Neuronal stem cell (in vitro differentiated cells): ENCODE measurements around the gene MLLT3.

Experiments
- DNase-seq: peaks from one replicate; pipeline ENCODE4 v3.0.0-alpha.2; 2013; ENCODE audit warnings: low spot score
- H2AFZ ChIP-seq: one replicate; pipeline ENCODE4 v1.6.1; 2013; ENCODE audit warnings: mild to moderate bottlenecking, low read length, inconsistent platforms
- H2AK5ac ChIP-seq: 2 replicates; pipeline ENCODE4 v1.6.1; 2013; ENCODE audit warnings: low read depth, mild to moderate bottlenecking, inconsistent platforms, low read length, moderate library complexity, mixed read lengths
- H2BK120ac ChIP-seq: 2 replicates; pipeline ENCODE4 v1.6.1; 2013; ENCODE audit warnings: low read depth, mild to moderate bottlenecking, inconsistent platforms, low read length, moderate library complexity, mixed read lengths
- H2BK12ac ChIP-seq: one replicate; pipeline ENCODE4 v1.6.1; 2013; ENCODE audit warnings: low read length, inconsistent platforms
- H2BK15ac ChIP-seq: 2 replicates; pipeline ENCODE4 v1.6.1; 2013; ENCODE audit warnings: mild to moderate bottlenecking, low read length, inconsistent platforms, mixed read lengths
- H2BK5ac ChIP-seq: one replicate; pipeline ENCODE4 v1.6.1; 2013; ENCODE audit warnings: inconsistent platforms, mild to moderate bottlenecking, low read length, moderate library complexity
- H3K14ac ChIP-seq: one replicate; pipeline ENCODE4 v1.6.1; 2013; ENCODE audit warnings: low read length, inconsistent platforms
- H3K18ac ChIP-seq: 2 replicates; pipeline ENCODE4 v1.6.1; 2013; ENCODE audit warnings: low read length, inconsistent platforms
- H3K23ac ChIP-seq: 2 replicates; pipeline ENCODE4 v1.6.1; 2013; ENCODE audit warnings: low read depth, mild to moderate bottlenecking, mixed read lengths, low read length, inconsistent platforms; ENCODE audit not compliant: poor library complexity
- H3K27ac ChIP-seq: replicated peaks from 3 replicates; pipeline ENCODE4 v1.5.1; 2013; ENCODE audit warnings: low read length, inconsistent platforms
- H3K27me3 ChIP-seq, 3 experiments: 2 replicates each; pipeline ENCODE4 v1.6.1; 2013; ENCODE audit warnings: low read length in 3 of 3, mild to moderate bottlenecking in 2 of 3, inconsistent platforms in 1 of 3, low read depth in 1 of 3, mixed read lengths in 1 of 3, moderate library complexity in 1 of 3; ENCODE audit not compliant: control insufficient read depth in 3 of 3, insufficient read depth in 3 of 3
- H3K36me3 ChIP-seq, 2 donors: replicated peaks in 1 of 2; 2 replicates each; pipeline ENCODE4 v1.6.1; 2013; ENCODE audit warnings: low read length in 2 of 2; ENCODE audit not compliant: control insufficient read depth in 2 of 2, insufficient read depth in 2 of 2
- H3K4ac ChIP-seq: 2 replicates; pipeline ENCODE4 v1.6.1; 2013; ENCODE audit warnings: inconsistent platforms, mild to moderate bottlenecking, low read length, moderate library complexity
- H3K4me1 ChIP-seq, 2 donors: 1 replicate in 1 of 2; 2 replicates in 1 of 2; pipeline ENCODE4 v1.6.1; 2013; ENCODE audit warnings: low read length in 2 of 2, low read depth in 1 of 2; ENCODE audit not compliant: control insufficient read depth in 2 of 2, insufficient read depth in 1 of 2
- H3K4me2 ChIP-seq: one replicate; pipeline ENCODE4 v1.6.1; 2013; ENCODE audit warnings: mild to moderate bottlenecking, low read length, inconsistent platforms; ENCODE audit not compliant: insufficient read depth, poor library complexity, severe bottlenecking
- H3K4me3 ChIP-seq, 2 donors: 2 replicates each; pipeline ENCODE4 v1.5.1; 2013; ENCODE audit warnings: low read length in 2 of 2, mild to moderate bottlenecking in 2 of 2, inconsistent platforms in 1 of 2, moderate library complexity in 1 of 2
- H3K79me1 ChIP-seq: one replicate; pipeline ENCODE4 v1.6.1; 2013; ENCODE audit warnings: low read depth, mild to moderate bottlenecking, inconsistent platforms, low read length, moderate library complexity
- H3K9ac ChIP-seq: one replicate; pipeline ENCODE4 v1.6.1; 2013; ENCODE audit warnings: mild to moderate bottlenecking, low read depth, low read length, inconsistent platforms; ENCODE audit not compliant: poor library complexity
- H3K9me3 ChIP-seq, 2 donors: replicated peaks in 1 of 2; 2 replicates each; pipeline versions ENCODE3 to v1.6.1; 2013; ENCODE audit warnings: low read length in 2 of 2, mild to moderate bottlenecking in 2 of 2, inconsistent platforms in 1 of 2, low read depth in 1 of 2, mixed read lengths in 1 of 2, moderate library complexity in 1 of 2; ENCODE audit not compliant: control insufficient read depth in 2 of 2, insufficient read depth in 1 of 2
- H4K8ac ChIP-seq: one replicate; pipeline ENCODE4 v1.6.1; 2013; ENCODE audit warnings: low read depth, mild to moderate bottlenecking, inconsistent platforms, low read length, moderate library complexity
- H4K91ac ChIP-seq: one replicate; pipeline ENCODE4 v1.6.1; 2013; ENCODE audit warnings: low read length, low read depth, mild to moderate bottlenecking, inconsistent platforms; ENCODE audit not compliant: poor library complexity
- WGBS, 2 donors: extraction: QIAGEN DNeasy Blood & Tissue Kit; methylation state at CpG; one replicate each; pipeline ENCODE4 v1.1.7; 2013; ENCODE audit warnings: missing lambda C conversion rate in 2 of 2, mixed read lengths in 1 of 2; ENCODE audit not compliant: insufficient read length in 2 of 2, insufficient replicate concordance in 1 of 2; ENCODE audit errors: extremely low coverage in 2 of 2; 5-methylcytosine and 5-hydroxymethylcytosine counted together

MLLT3 gene

DNA sequence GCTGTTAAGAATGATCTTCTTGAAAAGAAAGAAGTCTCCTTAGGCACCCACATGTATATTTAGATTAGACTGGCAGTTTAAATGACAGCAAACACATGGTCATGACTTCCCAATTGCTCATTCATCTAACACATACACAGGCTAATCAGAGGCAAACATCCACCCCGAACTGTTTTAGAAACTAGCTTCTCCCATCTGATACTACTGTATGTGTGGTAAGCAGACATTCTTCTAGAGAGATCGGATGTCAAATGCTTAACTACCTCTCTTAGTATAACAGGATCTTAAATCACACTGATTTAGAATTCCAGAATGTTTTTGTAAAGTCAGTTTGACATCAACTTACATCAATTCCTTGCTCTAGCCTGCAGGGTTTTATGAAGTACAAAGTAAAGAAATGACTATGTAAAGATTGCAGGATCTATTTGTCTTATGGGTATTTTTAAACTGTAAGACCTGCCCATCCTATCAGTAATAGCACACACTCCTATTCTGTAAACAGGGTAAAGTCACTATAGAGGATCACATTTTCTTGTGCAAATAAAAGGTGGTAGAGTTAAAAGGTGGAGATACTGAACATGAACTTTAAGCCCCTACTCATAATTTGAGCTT lies 239.7 kb downstream of the MLLT3 start:
- no peak overlapping the region for H3K4me3 ChIP-seq
- no peak overlapping the region for H2AK5ac ChIP-seq
- no peak overlapping the region for H4K8ac ChIP-seq
- no peak overlapping the region for H4K91ac ChIP-seq
- H3K9me3 ChIP-seq: no peaks in the 10 kb centered on the region
- H3K36me3 ChIP-seq: no peaks in the 10 kb centered on the region
- H3K14ac ChIP-seq: no peak overlapping the region
- no peak overlapping the region for H3K18ac ChIP-seq
- H2BK12ac ChIP-seq: no peak overlapping the region
- H3K4me2 ChIP-seq: no peak overlapping the region
- H2AFZ ChIP-seq: no peak overlapping the region
- H2BK120ac ChIP-seq: no peak overlapping the region
- no peak overlapping the region for H3K9ac ChIP-seq
- H2BK5ac ChIP-seq: no peak overlapping the region
- H3K27ac ChIP-seq: no peak overlapping the region
- no peak overlapping the region for H3K23ac ChIP-seq
- H2BK15ac ChIP-seq: no peak overlapping the region
- no peak overlapping the region for H3K4ac ChIP-seq
- no peaks in the 10 kb centered on the region for H3K79me1 ChIP-seq
- no peaks in the 10 kb centered on the region for H3K27me3 ChIP-seq
- H3K4me1 ChIP-seq: peaks cover 5 to 7% of the 10 kb centered on the region in 2 donors
- no CpG with 5 or more reads among the region's 2 CpGs for WGBS, 2 donors
- no peak for DNase-seq

- no peaks in the 10 kb centered on the region for H3K27me3 ChIP-seq
- H3K4ac ChIP-seq: no peak overlapping the region
- H3K9me3 ChIP-seq: no peaks in the 10 kb centered on the region
- H4K8ac ChIP-seq: no peak overlapping the region
- H3K23ac ChIP-seq: no peak overlapping the region
- no peak overlapping the region for H3K18ac ChIP-seq
- no peaks in the 10 kb centered on the region for H3K79me1 ChIP-seq
- H2BK12ac ChIP-seq: no peak overlapping the region
- no peaks in the 10 kb centered on the region for H3K36me3 ChIP-seq
- no peak overlapping the region for H3K14ac ChIP-seq
- H3K4me3 ChIP-seq: no peak overlapping the region
- peaks cover 5% of the 10 kb centered on the region in 2 donors for H3K4me1 ChIP-seq
- no CpG with 5 or more reads among the region's 5 CpGs for WGBS, 2 donors
- no peak overlapping the region for H4K91ac ChIP-seq
- H3K9ac ChIP-seq: no peak overlapping the region
- DNase-seq: no peak
- no peak overlapping the region for H2AFZ ChIP-seq
- no peak overlapping the region for H3K4me2 ChIP-seq
- no peak overlapping the region for H2BK15ac ChIP-seq
- H2BK120ac ChIP-seq: no peak overlapping the region
- no peak overlapping the region for H3K27ac ChIP-seq
- no peak overlapping the region for H2AK5ac ChIP-seq
- H2BK5ac ChIP-seq: no peak overlapping the region
Observed at GRCh38 chr9:20380546-20380945, 241.8 kb downstream of the MLLT3 start.

DNA sequence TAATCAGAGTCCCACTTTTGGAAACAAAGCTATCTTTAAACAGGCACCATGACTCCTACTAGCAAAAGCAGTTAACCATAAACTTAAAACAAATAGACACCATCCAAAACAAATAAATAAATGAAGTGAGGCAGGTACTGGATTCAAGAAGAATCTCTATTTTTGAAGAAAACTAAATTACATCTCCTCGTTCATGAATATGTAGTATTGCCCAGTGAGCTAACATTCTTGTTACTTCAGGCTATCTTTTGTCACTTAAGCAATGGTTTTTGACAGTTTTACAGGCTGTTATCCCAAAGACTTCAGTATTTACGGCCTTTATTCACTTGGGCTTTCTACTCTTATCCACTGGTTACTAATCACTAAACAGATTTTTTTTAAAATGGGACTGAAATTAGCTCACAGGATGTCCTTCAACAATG lies 242.5 kb downstream of the MLLT3 start:
- H3K27me3 ChIP-seq: no peaks in the 10 kb centered on the region
- H3K9me3 ChIP-seq: no peaks in the 10 kb centered on the region
- no peak overlapping the region for H3K14ac ChIP-seq
- no peak overlapping the region for H3K9ac ChIP-seq
- no peak overlapping the region for H3K4ac ChIP-seq
- WGBS, 2 donors: no CpG with 5 or more reads among the region's 2 CpGs
- H2BK120ac ChIP-seq: no peak overlapping the region
- peaks cover 5% of the 10 kb centered on the region in 2 donors for H3K4me1 ChIP-seq
- H3K23ac ChIP-seq: no peak overlapping the region
- no peak overlapping the region for H4K91ac ChIP-seq
- no peak overlapping the region for H4K8ac ChIP-seq
- no peak overlapping the region for H3K4me2 ChIP-seq
- H2BK5ac ChIP-seq: no peak overlapping the region
- no peaks in the 10 kb centered on the region for H3K79me1 ChIP-seq
- H2BK12ac ChIP-seq: no peak overlapping the region
- H3K18ac ChIP-seq: no peak overlapping the region
- no peak overlapping the region for H3K4me3 ChIP-seq
- no peak overlapping the region for H2BK15ac ChIP-seq
- H2AK5ac ChIP-seq: no peak overlapping the region
- no peak for DNase-seq
- no peaks in the 10 kb centered on the region for H3K36me3 ChIP-seq
- no peak overlapping the region for H3K27ac ChIP-seq
- H2AFZ ChIP-seq: no peak overlapping the region

DNA sequence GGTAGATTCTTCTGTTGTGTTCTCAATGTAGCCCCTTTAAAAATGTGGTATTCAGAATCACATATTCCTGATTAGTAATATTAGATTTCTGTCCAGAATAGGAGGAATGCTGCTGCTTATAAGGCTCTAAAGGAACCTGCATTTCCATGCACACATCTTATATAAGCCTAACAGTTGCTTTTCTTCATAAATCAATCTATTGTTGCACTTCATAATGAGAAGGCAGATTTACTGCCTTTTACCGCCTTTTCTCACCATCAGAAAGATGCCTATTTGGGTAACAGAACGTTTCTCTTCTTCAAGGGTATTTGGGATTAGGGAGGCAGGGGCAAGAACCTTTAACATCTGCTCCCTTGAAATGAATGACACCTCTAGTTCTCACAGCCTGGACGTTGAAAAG lies 243.4 kb downstream of the MLLT3 start:
- no peak overlapping the region for H3K4ac ChIP-seq
- H3K79me1 ChIP-seq: no peaks in the 10 kb centered on the region
- no peak overlapping the region for H2BK15ac ChIP-seq
- no peak overlapping the region for H3K4me2 ChIP-seq
- no peak overlapping the region for H3K14ac ChIP-seq
- no peak overlapping the region for H2BK5ac ChIP-seq
- H4K91ac ChIP-seq: no peak overlapping the region
- no peak overlapping the region for H3K18ac ChIP-seq
- no peak overlapping the region for H3K4me3 ChIP-seq
- H3K23ac ChIP-seq: no peak overlapping the region
- no peak overlapping the region for H2AFZ ChIP-seq
- H2AK5ac ChIP-seq: no peak overlapping the region
- H4K8ac ChIP-seq: no peak overlapping the region
- no peak overlapping the region for H2BK12ac ChIP-seq
- no peak for DNase-seq
- H3K9ac ChIP-seq: no peak overlapping the region
- peaks cover 5% of the 10 kb centered on the region in 2 donors for H3K4me1 ChIP-seq
- no CpG with 5 or more reads among the region's 3 CpGs for WGBS, 2 donors
- H3K9me3 ChIP-seq: no peaks in the 10 kb centered on the region
- H3K27me3 ChIP-seq: no peaks in the 10 kb centered on the region
- H2BK120ac ChIP-seq: no peak overlapping the region
- H3K27ac ChIP-seq: no peak overlapping the region
- no peaks in the 10 kb centered on the region for H3K36me3 ChIP-seq
